Measurements from ENCODE around the gene TBC1D22A.

TBC1D22A gene

GRCh38 chr22:47154621-47155081 lies 392.2 kb downstream of the TBC1D22A start:
- ChIA-PET POLR2A (no interaction called here), CTCF (no interaction called here)
- DNase-seq (ENCODE audit: extremely low spot score) = no peak
- TF ChIP-seq CTCF (IDR thresholded peaks at IDR 0.05; ENCODE audit: control extremely low read depth, extremely low read depth, low read depth, missing control alignments) = no peak

- no peak for TF ChIP-seq CTCF (IDR thresholded peaks at IDR 0.05; ENCODE audit: control extremely low read depth, extremely low read depth, low read depth, missing control alignments)
- CTCF ChIA-PET = no interaction called here
- POLR2A ChIA-PET = no interaction called here
- DNase-seq (ENCODE audit: extremely low spot score) = no peak
Measured at GRCh38 chr22:47155131-47155885, 392.9 kb downstream of the TBC1D22A start.

- ChIA-PET CTCF (no interaction called here), POLR2A (no interaction called here)
- TF ChIP-seq CTCF (IDR thresholded peaks at IDR 0.05; ENCODE audit: control extremely low read depth, extremely low read depth, low read depth, missing control alignments) = no peak
Measured at GRCh38 chr22:47155912-47156311, 393.5 kb downstream of the TBC1D22A start.

GRCh38 chr22:47156352-47157092 lies 394.1 kb downstream of the TBC1D22A start:
- no peak for TF ChIP-seq CTCF (IDR thresholded peaks at IDR 0.05; ENCODE audit: control extremely low read depth, extremely low read depth, low read depth, missing control alignments)
- ChIA-PET POLR2A (no interaction called here), CTCF (no interaction called here)

More at GRCh38 chr22:47155912-47156311, 393.5 kb downstream of the TBC1D22A start:
- DNase-seq (ENCODE audit: extremely low spot score) = no peak

GRCh38 chr22:47157093-47157420 lies 394.6 kb downstream of the TBC1D22A start:
- no peak for TF ChIP-seq CTCF (IDR thresholded peaks at IDR 0.05; ENCODE audit: control extremely low read depth, extremely low read depth, low read depth, missing control alignments)
- CTCF ChIA-PET = no interaction called here
- POLR2A ChIA-PET = no interaction called here
- no peak for DNase-seq (ENCODE audit: extremely low spot score)

More at GRCh38 chr22:47156352-47157092, 394.1 kb downstream of the TBC1D22A start:
- DNase-seq (ENCODE audit: extremely low spot score) = no peak

GRCh38 chr22:47157486-47158270 lies 395.2 kb downstream of the TBC1D22A start:
- no peak for TF ChIP-seq CTCF (IDR thresholded peaks at IDR 0.05; ENCODE audit: control extremely low read depth, extremely low read depth, low read depth, missing control alignments)
- ChIA-PET CTCF (no interaction called here), POLR2A (no interaction called here)
- no peak for DNase-seq (ENCODE audit: extremely low spot score)
